ENCODE data around the gene TBC1D22A. TPM values are rescaled to one million over a fixed set of nuclear protein-coding genes. Genes with fewer than 3 reads are reported as not detected.

TBC1D22A gene
- polyA plus RNA-seq, 1 donor (not counting 4 experiments of a cell fraction or from before 2014, with no cell fraction given) = 20.9 TPM

- H3K4me3 ChIP-seq (ENCODE audit: control insufficient read depth in 2 of 3, extremely low read depth in 1 of 3, insufficient read depth in 2 of 3, low read depth in 1 of 3, low read length in 3 of 3) = no peak overlapping the region
- no peak overlapping the region for H3K9ac ChIP-seq (ENCODE audit: control insufficient read depth, extremely low read depth, insufficient read depth, low read length)
- DNase-seq (ENCODE audit: low read depth, low spot score) (no peak), FAIRE-seq (no peak)
- H3K79me2 ChIP-seq (ENCODE audit: control insufficient read depth, insufficient read depth, low read length) = no peaks in the 10 kb centered on the region
- no peak overlapping the region for H3K27ac ChIP-seq (ENCODE audit: control insufficient read depth, insufficient read depth, low read length)
- H3K9me1 ChIP-seq (ENCODE audit: control insufficient read depth, extremely low read depth, insufficient read depth, low read length) = no peaks in the 10 kb centered on the region
- no peaks in the 10 kb centered on the region for H3K36me3 ChIP-seq (ENCODE audit: control insufficient read depth in 2 of 2, extremely low read depth in 1 of 2, insufficient read depth in 2 of 2, low read length in 2 of 2)
- no peaks in the 10 kb centered on the region for H4K20me1 ChIP-seq (ENCODE audit: control insufficient read depth, extremely low read depth, insufficient read depth, low read length)
- H3K4me1 ChIP-seq (ENCODE audit: control insufficient read depth, extremely low read depth, insufficient read depth, low read length) = no peaks in the 10 kb centered on the region
- TF ChIP-seq CTCF (optimal IDR thresholded peaks at IDR 0.05 in 1 of 3, IDR thresholded peaks at IDR 0.05 in 1 of 3, conservative IDR thresholded peaks at IDR 0.05 in 1 of 3; ENCODE audit: extremely low read depth in 1 of 3, insufficient read depth in 2 of 3, low read length in 3 of 3) (no peak), EZH2 (IDR thresholded peaks at IDR 0.05; ENCODE audit: low read length) (no peak)
- H2AFZ ChIP-seq (ENCODE audit: control insufficient read depth, low read length) = no peak overlapping the region
- no peak overlapping the region for H3K4me2 ChIP-seq (ENCODE audit: control insufficient read depth, extremely low read depth, insufficient read depth, low read depth, low read length)
- dilution Hi-C loops (cut with MboI; ENCODE audit: extremely low pct_ligation_motif_present, low sequenced_read_pairs) = no loop called here
- H3K9me3 ChIP-seq (ENCODE audit: control insufficient read depth, low read depth, low read length) = no peaks in the 10 kb centered on the region
- H3K27me3 ChIP-seq (ENCODE audit: control insufficient read depth, extremely low read depth, insufficient read depth, low read length) = peaks cover 8% of the 10 kb centered on the region
Observed at GRCh38 chr22:47201996-47202818, 439.8 kb downstream of the TBC1D22A start.

- no peaks in the 10 kb centered on the region for H3K27me3 ChIP-seq (ENCODE audit: control insufficient read depth, extremely low read depth, insufficient read depth, low read length)
- H4K20me1 ChIP-seq (ENCODE audit: control insufficient read depth, extremely low read depth, insufficient read depth, low read length) = no peaks in the 10 kb centered on the region
- no peak overlapping the region for H3K27ac ChIP-seq (ENCODE audit: control insufficient read depth, insufficient read depth, low read length)
- TF ChIP-seq CTCF (optimal IDR thresholded peaks at IDR 0.05 in 1 of 3, IDR thresholded peaks at IDR 0.05 in 1 of 3, conservative IDR thresholded peaks at IDR 0.05 in 1 of 3; ENCODE audit: extremely low read depth in 1 of 3, insufficient read depth in 2 of 3, low read length in 3 of 3) (no peak), EZH2 (IDR thresholded peaks at IDR 0.05; ENCODE audit: low read length) (no peak)
- no peak overlapping the region for H3K4me2 ChIP-seq (ENCODE audit: control insufficient read depth, extremely low read depth, insufficient read depth, low read depth, low read length)
- no peak overlapping the region for H2AFZ ChIP-seq (ENCODE audit: control insufficient read depth, low read length)
- no peaks in the 10 kb centered on the region for H3K4me1 ChIP-seq (ENCODE audit: control insufficient read depth, extremely low read depth, insufficient read depth, low read length)
- no peak overlapping the region for H3K9ac ChIP-seq (ENCODE audit: control insufficient read depth, extremely low read depth, insufficient read depth, low read length)
- DNase-seq (ENCODE audit: low read depth, low spot score) (no peak), FAIRE-seq (no peak)
- no peaks in the 10 kb centered on the region for H3K36me3 ChIP-seq (ENCODE audit: control insufficient read depth in 2 of 2, extremely low read depth in 1 of 2, insufficient read depth in 2 of 2, low read length in 2 of 2)
- no peaks in the 10 kb centered on the region for H3K9me1 ChIP-seq (ENCODE audit: control insufficient read depth, extremely low read depth, insufficient read depth, low read length)
- H3K79me2 ChIP-seq (ENCODE audit: control insufficient read depth, insufficient read depth, low read length) = no peaks in the 10 kb centered on the region
- no peak overlapping the region for H3K4me3 ChIP-seq (ENCODE audit: control insufficient read depth in 2 of 3, extremely low read depth in 1 of 3, insufficient read depth in 2 of 3, low read depth in 1 of 3, low read length in 3 of 3)
- dilution Hi-C loops (cut with MboI; ENCODE audit: extremely low pct_ligation_motif_present, low sequenced_read_pairs) = no loop called here
- H3K9me3 ChIP-seq (ENCODE audit: control insufficient read depth, low read depth, low read length) = no peaks in the 10 kb centered on the region
Observed at GRCh38 chr22:47202819-47203553, 440.5 kb downstream of the TBC1D22A start.

Data from keratinocyte (primary cell).